H1 (cell line): Measurements from ENCODE around the gene SLX9.

Source experiments
- ASH2L ChIP-seq: fragments of 200-600, 300-600 bp; sonication (generic); IDR thresholded peaks from one replicate; pipeline ENCODE4 v1.7.1; 2017; ENCODE audit warnings: low read length
- CBX8 ChIP-seq: fragments of 300-800, 300-1000 bp; sonication (generic); IDR thresholded peaks from 2 replicates; pipeline ENCODE4 v1.7.1; 2016; ENCODE audit warnings: low read depth, low read length, borderline replicate concordance
- CEBPB ChIP-seq: IDR thresholded peaks from 2 replicates; pipeline ENCODE4 v1.6.1; 2012; ENCODE audit warnings: low read depth, low read length
- GABPA ChIP-seq: IDR thresholded peaks from 2 replicates; pipeline ENCODE4 v1.6.1; 2011; ENCODE audit warnings: mild to moderate bottlenecking, low read length, moderate library complexity, borderline replicate concordance; ENCODE audit not compliant: insufficient read depth
- JUND ChIP-seq: IDR thresholded peaks from 2 replicates; pipeline ENCODE4 v1.6.1; 2011; ENCODE audit warnings: mild to moderate bottlenecking, improper control_type of control experiment, low read length
- MAX ChIP-seq: IDR thresholded peaks from 2 replicates; pipeline ENCODE4 v1.6.1; 2012; ENCODE audit warnings: inconsistent platforms
- PHF8 ChIP-seq: fragments of 200-600 bp; sonication (generic); conservative IDR thresholded peaks from 2 replicates; pipeline ENCODE4 v1.7.1; 2012; ENCODE audit warnings: low read depth, mild to moderate bottlenecking, inconsistent platforms, low read length, moderate library complexity
- POLR2A ChIP-seq, 2 experiments: IDR thresholded peaks; 1 replicate in 1 of 2; 2 replicates in 1 of 2; pipeline ENCODE4 v1.6.1; 2011; ENCODE audit warnings: low read depth in 2 of 2, low read length in 2 of 2, mild to moderate bottlenecking in 2 of 2; ENCODE audit errors: control extremely low read depth in 1 of 2
- RAD21 ChIP-seq, 2 experiments: IDR thresholded peaks in 1 of 2; conservative IDR thresholded peaks in 1 of 2; 2 replicates each; pipeline ENCODE4 v1.6.1; 2011; ENCODE audit warnings: low read depth in 2 of 2, low read length in 2 of 2, improper control_type of control experiment in 1 of 2, inconsistent platforms in 1 of 2, mild to moderate bottlenecking in 1 of 2, moderate library complexity in 1 of 2
- TCF12 ChIP-seq: IDR thresholded peaks from 2 replicates; pipeline ENCODE4 v1.6.1; 2011; ENCODE audit warnings: low read depth, mild to moderate bottlenecking, low read length
- TF ChIP-seq, protein P1 (sequence below), 3 experiments: IDR thresholded peaks; 1 replicate in 2 of 3; 2 replicates in 1 of 3; pipeline versions ENCODE4 v1.5.1 to v1.6.1; 2011; ENCODE audit warnings: low read length in 3 of 3, mild to moderate bottlenecking in 3 of 3, inconsistent platforms in 2 of 3, low read depth in 1 of 3, moderate library complexity in 1 of 3; ENCODE audit not compliant: insufficient read depth in 1 of 3; ENCODE audit errors: control extremely low read depth in 1 of 3

GRCh38 chr21:44962403-44962966 is 22.7 kb downstream of the SLX9 start:
- TF ChIP-seq, protein P1, sequence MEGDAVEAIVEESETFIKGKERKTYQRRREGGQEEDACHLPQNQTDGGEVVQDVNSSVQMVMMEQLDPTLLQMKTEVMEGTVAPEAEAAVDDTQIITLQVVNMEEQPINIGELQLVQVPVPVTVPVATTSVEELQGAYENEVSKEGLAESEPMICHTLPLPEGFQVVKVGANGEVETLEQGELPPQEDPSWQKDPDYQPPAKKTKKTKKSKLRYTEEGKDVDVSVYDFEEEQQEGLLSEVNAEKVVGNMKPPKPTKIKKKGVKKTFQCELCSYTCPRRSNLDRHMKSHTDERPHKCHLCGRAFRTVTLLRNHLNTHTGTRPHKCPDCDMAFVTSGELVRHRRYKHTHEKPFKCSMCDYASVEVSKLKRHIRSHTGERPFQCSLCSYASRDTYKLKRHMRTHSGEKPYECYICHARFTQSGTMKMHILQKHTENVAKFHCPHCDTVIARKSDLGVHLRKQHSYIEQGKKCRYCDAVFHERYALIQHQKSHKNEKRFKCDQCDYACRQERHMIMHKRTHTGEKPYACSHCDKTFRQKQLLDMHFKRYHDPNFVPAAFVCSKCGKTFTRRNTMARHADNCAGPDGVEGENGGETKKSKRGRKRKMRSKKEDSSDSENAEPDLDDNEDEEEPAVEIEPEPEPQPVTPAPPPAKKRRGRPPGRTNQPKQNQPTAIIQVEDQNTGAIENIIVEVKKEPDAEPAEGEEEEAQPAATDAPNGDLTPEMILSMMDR (IDR thresholded peaks at IDR 0.05; ENCODE audit: control extremely low read depth in 1 of 3, insufficient read depth in 1 of 3, low read depth in 1 of 3, low read length in 3 of 3) = no peak
- no peak for TF ChIP-seq PHF8
- TF ChIP-seq TCF12 = no peak
- TF ChIP-seq POLR2A (IDR thresholded peaks at IDR 0.05; ENCODE audit: control extremely low read depth in 1 of 2, low read depth in 2 of 2, low read length in 2 of 2) = no peak
- TF ChIP-seq GABPA = no peak
- no peak for TF ChIP-seq CEBPB
- TF ChIP-seq CBX8 = no peak
- no peak for TF ChIP-seq RAD21 (IDR thresholded peaks at IDR 0.05 in 1 of 2, conservative IDR thresholded peaks at IDR 0.05 in 1 of 2; ENCODE audit: low read depth in 2 of 2, low read length in 2 of 2)
- TF ChIP-seq JUND = no peak
- TF ChIP-seq ASH2L = no peak
- TF ChIP-seq MAX = no peak
